ENCODE measurements around the gene PIK3C3.
"Not testable (repeated sequence)": the region's sequence is repeated elsewhere in the genome, so short reads cannot be mapped to it uniquely, and the experiment has no call there.

The PIK3C3 gene

DNA sequence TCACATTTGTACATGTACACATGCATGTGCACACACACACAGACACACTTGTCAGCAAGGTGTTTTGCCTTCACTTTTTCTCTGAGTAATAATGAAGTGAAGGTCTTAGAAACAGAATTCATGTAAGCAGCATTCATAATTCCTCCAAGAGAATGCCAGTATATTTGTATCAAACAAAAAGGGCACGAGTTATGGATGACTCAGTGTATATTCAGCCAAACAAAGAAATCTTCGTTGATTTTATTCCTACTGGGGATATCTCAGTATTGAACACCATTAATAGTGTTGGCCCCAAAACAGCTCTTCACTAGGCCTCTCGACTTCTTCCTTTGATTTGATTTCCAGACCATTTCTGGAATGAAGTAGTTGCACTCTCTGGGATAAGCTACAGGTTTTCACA is 125.3 kb downstream of the PIK3C3 start:
- DNase-seq, result no peak

DNA sequence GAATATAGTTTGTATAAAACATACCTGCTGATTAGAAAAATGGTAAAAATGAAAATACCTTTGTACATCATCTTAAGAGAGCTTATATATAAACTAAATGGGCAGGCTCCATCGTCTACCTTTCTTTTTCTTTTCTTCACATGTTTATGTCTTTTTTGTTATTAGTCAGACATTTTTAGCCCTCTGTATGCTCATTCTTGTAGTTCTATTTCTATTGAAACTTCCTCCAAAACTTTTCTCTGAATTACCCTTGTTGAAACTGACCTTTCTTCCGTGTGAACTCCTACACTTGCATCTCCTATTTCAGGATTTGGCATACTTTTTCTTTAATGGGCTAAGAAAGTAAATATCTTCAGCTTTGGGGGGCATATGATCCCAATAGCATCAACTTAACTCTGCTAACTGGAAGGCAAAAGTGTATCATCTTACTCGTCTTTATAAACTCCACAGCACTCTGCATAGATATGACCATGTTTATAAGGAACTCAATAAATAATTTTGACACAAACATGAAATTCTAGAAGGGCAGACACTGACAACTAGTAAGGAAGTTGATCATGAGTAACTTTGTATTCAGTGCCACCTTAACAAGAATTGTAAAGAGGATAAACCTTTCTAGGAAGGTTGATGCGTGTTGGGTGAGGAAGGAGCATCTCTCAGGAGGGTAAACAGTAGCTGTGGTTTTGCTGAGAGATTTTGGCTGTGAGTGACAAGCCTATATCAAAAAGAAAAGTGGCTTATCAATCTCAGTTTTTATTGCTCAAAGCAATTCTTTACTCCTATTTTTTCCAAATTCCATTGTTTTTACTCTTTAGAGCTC is 127.6 kb downstream of the PIK3C3 start:
- DNase-seq, result no peak

DNA sequence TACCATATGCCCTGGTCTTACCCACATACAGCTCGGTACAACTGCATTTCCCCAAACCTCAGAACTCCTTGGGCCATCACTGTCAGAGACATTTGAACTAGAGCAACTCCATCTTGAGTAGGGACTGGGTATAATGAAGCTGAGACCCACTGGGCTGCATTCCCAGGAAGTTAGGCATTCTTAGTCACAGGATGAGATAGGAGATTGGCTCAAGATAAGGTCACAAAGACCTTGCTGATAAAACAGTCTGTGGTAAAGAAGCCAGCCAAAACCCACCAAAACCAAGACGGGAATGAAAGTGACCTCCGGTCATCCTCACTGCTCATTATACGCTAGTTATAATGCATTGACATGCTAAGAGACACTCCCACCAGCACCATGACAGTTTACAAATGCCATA is 131.3 kb downstream of the PIK3C3 start:
- DNase-seq, result no peak

DNA sequence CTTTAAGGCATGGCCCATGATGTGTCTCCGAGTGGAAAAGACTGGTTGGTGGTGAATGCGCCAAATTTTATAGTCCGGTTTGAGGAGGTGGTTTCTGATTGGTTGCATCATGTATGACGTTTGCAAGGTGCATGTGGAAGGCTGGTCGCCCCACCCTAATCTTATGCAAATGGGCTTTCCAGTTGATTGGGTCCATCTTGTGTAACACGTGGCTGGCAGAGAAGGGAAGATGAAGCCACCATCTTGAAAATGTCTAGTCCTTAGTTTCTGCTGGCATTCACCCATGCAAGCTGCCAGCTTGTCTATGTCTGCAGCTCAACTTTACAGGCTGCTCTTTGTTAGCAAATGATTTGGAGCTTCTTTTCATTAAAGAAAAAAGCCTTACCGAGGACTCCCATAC is 132.2 kb downstream of the PIK3C3 start:
- no peak for DNase-seq

- DNase-seq, result no peak
These were observed 132.8 kb downstream of the PIK3C3 start for GRCh38 chr18:42087876-42088275.

GRCh38 chr18:42092848-42093247 is 137.8 kb downstream of the PIK3C3 start:
- DNase-seq, result no peak

GRCh38 chr18:42094875-42095274 is 139.8 kb downstream of the PIK3C3 start:
- no peak for DNase-seq

GRCh38 chr18:42095732-42096377 is 140.8 kb downstream of the PIK3C3 start:
- DNase-seq, result no peak

GRCh38 chr18:42100248-42100647 is 145.2 kb downstream of the PIK3C3 start:
- no peak for DNase-seq

DNA sequence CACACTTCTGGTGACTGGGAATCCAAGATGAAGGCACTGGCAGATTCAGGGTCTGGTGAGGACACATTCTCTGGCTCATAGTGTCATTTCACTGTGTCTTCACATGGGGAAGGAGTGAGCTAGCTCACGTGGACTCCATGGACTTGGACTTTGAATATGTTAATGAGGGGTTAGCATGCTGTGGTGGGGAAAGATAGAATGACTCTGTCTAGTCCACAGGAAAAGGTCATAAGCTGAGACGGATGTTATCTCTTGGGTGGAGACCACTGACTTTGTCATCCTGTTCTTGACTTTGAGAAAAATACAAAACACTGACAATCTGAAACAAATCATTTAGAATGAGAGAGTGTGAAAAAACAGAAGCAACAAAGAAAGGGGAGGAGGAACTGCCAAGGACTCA is 145.9 kb downstream of the PIK3C3 start:
- DNase-seq, result no peak

DNA sequence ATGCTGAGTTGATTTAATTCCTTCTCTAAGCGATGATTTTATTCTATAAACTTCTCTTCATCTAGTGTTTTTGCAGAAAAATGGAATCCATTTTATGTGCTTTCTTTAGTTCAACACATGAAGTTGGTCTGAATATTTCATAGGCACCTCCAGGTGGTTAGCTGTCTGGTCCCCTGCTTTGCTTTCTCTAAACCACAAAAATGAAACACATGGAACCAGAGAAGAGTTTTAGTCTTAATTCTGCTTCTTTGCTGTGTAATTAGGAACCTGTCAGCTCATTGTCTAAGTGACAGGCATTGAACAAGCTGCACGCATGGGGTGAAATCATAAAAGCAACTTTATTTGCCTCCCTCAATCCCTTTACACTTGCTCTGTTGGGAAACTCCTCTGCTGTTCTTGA is 150.4 kb downstream of the PIK3C3 start:
- no peak for DNase-seq

GRCh38 chr18:42106784-42107183 is 151.8 kb downstream of the PIK3C3 start:
- no peak for DNase-seq

- no peak for DNase-seq
These were observed 152.3 kb downstream of the PIK3C3 start for GRCh38 chr18:42107287-42107686.

DNA sequence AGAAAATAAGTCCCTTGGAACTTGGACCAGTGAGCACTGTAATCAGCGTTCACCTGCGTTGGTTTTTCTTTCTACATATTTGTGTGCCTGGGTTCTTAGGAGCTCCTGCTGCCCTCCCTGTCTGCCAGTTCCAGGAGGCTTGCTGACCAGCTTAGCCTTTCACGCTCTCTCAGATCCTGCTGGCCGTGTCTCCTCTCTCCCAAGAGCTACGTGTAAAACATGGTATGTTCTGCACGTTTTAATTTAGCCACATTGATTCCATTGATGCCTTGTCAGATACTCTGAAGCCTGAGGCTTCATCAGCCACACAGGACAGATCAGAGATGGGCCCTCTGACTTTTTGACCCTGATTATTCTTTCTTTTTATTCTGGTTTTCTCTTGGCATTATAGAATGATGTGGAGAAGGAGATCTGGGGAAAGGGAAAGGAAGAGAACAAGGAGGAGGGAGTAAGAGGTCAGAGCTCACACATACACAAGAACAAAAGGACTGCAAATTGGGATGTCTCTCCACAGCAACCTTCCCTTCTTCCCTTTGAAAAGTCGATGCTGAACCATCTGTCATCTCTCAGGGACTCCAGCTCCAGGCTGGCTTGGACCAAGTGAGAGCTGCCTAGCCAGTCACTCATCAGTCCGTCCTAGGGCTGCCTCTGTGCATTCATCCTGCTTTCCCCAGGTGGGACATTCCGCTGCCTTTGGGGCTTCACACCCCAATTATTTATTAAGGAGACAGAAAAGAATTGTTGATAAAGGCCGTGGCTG is 152.8 kb downstream of the PIK3C3 start:
- DNase-seq, result no peak

- DNase-seq, result not testable (repeated sequence)
These were observed 157.1 kb downstream of the PIK3C3 start for GRCh38 chr18:42112147-42112546.

- DNase-seq, result no peak
These were observed 157.8 kb downstream of the PIK3C3 start for GRCh38 chr18:42112657-42113420.

DNA sequence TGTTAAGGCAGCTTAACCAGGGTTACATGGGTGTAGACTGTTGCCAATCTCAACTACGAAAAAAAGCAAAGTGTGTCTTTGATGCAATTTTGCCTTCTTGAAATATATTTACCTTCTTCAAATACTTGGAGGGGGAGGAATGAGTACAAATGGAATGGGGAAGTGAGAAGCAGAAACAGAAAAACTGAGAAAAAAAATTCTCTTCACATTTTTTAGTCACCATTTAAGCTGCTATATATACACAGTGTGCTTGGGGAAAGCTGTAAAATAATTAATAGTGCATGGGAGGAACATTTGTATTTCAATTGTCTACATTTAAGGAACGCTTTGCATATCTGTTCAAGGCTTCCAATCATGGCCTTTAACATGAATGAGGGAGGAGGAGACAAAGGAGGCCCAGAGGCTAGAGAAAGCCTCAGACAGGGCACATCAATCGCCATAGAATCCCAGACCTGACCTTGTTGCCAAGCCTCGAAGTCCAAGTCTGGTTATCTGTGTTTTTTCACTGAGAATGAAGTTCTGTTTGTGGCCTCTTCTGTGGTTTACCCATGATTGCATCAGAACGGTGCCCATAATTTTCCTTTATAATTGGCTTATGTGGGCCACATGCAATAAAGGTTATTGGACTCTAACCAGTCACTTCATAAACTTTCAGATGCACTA is 158.6 kb downstream of the PIK3C3 start:
- no peak for DNase-seq

DNA sequence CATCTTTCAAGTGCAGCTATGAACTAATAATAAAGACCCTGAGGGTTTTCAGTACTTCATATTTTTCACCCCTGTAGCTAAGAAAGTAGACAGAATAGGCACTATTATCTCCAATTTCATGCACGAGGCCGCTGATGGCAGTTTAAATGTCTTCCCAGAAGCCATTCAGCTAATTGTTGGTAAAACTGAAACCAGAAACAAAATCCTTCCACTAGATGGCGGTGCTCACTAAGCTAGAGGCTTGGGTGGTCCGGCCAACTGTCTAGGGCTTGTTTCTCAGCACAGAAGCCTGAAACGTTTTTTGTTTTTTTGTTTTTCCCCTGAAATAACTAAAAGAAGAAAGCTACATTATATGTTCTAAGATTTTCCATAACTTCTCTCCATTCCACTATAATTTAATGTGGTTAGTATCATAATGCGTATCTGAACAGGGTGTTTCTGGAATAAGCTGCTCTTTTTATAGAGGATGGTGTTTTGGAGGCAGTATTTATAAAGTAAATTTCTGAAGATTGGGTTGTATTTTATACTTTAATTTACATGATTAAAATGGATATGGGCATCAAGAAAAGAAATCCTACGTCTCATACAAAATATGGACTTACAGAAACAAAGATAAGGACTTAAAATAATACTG is 159.4 kb downstream of the PIK3C3 start:
- no peak for DNase-seq

DNA sequence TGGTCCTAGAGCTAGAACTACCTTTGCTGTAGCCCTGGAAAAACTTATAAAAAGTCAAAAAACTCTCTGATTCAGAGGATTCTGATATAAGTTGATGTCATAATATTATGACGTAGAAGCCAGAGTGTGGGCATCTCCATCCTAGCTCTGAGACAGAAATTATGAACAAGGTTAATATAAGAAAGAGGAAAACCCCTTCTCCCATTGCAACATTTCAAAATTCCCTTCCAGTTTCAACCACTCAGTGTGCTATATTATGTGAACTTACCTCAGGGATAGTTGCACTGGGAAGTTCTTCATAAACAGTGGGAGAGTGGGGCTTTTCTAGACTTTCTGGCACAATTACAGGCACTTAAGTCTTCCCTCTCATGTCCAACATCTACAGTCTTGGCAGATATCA is 171.6 kb downstream of the PIK3C3 start:
- DNase-seq, result no peak

- DNase-seq, result no peak
These were observed 176.3 kb downstream of the PIK3C3 start for GRCh38 chr18:42131066-42131929.

GRCh38 chr18:42131930-42132244 is 176.9 kb downstream of the PIK3C3 start:
- DNase-seq, result no peak
